DND-41 (cell line): ENCODE results near the gene PPP3R1.

ENCODE experiments used
- EZH2 ChIP-seq: IDR thresholded peaks from 3 replicates; pipeline ENCODE4 v1.6.1; 2012; ENCODE audit warnings: borderline replicate concordance, low read depth, mild to moderate bottlenecking, moderate library complexity, low read length, inconsistent platforms; ENCODE audit not compliant: severe bottlenecking
- TF ChIP-seq, protein P1 (sequence below): IDR thresholded peaks from 2 replicates; pipeline ENCODE4 v1.5.1; 2012; ENCODE audit warnings: borderline replicate concordance, low read length, moderate library complexity, mild to moderate bottlenecking; ENCODE audit not compliant: poor library complexity, severe bottlenecking; ENCODE audit errors: extremely low read depth

DNA sequence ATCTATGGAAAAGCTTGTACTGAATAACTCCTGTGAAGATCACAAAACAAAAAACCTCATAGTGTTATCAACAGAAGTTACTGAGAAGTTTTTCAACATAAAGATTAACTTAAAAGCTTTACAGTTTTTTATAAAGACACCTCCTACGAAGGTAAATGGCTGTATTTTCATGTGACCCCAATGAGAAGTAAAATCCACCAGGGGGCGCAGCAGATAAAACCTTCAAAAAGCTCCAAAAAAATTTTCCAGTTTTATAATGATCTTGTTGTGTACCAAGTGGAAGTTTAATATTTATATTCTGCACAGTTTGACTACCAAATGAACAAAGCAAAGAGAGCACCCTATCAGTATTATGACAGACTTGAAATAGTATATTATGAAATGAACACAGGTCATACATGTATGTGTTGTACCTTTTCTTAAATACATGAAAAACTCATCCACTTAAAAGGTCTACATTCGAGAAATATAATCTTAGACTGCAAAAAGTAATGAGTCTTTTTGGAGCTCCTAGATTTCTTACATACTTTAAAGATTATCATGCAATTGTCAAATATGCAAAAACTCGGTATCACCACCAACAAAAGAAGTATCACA is 56.1 kb downstream of the PPP3R1 start:
- TF ChIP-seq, protein P1, sequence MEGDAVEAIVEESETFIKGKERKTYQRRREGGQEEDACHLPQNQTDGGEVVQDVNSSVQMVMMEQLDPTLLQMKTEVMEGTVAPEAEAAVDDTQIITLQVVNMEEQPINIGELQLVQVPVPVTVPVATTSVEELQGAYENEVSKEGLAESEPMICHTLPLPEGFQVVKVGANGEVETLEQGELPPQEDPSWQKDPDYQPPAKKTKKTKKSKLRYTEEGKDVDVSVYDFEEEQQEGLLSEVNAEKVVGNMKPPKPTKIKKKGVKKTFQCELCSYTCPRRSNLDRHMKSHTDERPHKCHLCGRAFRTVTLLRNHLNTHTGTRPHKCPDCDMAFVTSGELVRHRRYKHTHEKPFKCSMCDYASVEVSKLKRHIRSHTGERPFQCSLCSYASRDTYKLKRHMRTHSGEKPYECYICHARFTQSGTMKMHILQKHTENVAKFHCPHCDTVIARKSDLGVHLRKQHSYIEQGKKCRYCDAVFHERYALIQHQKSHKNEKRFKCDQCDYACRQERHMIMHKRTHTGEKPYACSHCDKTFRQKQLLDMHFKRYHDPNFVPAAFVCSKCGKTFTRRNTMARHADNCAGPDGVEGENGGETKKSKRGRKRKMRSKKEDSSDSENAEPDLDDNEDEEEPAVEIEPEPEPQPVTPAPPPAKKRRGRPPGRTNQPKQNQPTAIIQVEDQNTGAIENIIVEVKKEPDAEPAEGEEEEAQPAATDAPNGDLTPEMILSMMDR, result peak; percentile 62
- TF ChIP-seq EZH2, result no peak
